ENCODE data around the gene PTPN3.

Gene PTPN3

DNA sequence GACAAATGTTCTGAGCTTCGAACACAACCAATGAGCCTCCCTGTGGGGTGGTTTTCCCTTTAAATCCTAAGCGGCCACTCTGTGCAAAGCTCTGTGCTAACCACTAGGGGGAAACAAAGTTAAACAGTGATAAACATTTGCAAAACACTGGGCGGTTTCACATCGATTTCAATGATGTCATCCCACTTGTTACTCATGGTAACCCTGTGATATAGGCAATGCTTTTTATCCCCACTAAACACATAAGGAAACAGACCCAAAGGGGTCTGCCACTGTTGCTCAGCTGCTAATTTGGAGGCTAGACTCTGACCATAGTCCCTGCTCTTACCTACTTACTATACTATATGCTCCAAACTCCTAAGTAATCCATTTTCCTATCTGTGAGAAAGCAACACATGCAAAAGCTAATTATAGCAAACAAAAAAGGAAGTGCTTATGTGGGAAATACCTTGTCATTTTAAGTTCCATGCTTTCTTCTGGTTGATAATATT is 57.3 kb downstream of the PTPN3 start:
- no peak for TF ChIP-seq ZFX (IDR thresholded peaks at IDR 0.05)
- TF ChIP-seq, protein P1, sequence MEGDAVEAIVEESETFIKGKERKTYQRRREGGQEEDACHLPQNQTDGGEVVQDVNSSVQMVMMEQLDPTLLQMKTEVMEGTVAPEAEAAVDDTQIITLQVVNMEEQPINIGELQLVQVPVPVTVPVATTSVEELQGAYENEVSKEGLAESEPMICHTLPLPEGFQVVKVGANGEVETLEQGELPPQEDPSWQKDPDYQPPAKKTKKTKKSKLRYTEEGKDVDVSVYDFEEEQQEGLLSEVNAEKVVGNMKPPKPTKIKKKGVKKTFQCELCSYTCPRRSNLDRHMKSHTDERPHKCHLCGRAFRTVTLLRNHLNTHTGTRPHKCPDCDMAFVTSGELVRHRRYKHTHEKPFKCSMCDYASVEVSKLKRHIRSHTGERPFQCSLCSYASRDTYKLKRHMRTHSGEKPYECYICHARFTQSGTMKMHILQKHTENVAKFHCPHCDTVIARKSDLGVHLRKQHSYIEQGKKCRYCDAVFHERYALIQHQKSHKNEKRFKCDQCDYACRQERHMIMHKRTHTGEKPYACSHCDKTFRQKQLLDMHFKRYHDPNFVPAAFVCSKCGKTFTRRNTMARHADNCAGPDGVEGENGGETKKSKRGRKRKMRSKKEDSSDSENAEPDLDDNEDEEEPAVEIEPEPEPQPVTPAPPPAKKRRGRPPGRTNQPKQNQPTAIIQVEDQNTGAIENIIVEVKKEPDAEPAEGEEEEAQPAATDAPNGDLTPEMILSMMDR (conservative IDR thresholded peaks at IDR 0.05) = peak; percentile 90
- no peak overlapping the region for H3K27ac ChIP-seq

DNA sequence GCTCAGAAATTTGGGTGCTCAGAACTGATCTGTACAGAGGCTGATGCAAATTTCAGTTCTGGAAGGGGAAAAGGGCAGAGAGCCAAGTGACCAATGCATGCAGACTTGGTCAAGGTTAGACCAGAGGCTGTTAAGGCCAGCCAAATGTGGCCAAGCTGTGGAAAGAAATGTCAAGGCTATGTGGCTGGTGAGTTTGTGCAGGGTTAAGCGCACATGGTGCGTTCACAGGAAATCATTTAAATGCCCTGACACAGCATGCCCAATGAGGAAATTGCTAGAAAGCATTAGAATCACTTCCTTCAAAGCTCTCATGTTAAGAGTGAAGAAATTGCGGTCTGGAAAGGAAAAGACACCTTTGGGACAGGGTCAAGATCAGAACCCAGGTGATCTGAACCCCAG is 58.0 kb downstream of the PTPN3 start:
- no peak overlapping the region for H3K27ac ChIP-seq
- TF ChIP-seq, protein P1 (conservative IDR thresholded peaks at IDR 0.05) = no peak
- no peak for TF ChIP-seq ZFX (IDR thresholded peaks at IDR 0.05)

DNA sequence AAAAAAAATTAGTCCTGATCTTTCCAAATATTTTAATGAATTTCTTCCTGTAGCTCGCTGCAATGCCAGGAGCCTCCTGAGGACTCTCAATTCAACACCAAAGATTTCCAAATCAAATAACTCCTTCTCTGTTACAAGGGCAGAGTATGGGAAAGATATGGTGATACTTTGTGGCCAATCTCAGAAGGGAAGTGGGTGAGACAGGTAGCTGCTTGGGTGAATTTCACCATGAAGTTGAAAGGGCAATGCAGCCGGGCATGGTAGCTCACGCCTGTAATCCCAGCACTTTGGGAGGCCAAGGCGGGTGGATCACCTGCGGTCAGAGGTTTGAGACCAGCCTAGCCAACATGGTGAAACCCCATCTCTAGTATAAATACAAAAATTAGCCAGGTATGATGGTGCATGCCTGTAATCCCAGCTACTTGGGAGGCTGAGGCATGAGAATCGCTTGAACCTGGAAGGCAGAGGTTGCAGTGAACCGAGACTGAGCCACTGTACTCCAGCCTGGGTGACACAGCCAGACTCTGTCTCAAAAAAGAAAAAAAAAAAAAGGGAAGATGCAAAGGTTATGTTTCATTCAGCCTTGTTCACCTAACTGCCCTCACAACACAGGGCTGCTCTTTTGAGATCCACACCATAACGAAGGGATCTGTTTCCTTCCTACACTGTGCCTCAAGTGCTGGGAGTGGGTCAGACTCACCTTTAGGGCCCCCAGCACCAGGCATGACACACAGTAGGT is 58.6 kb downstream of the PTPN3 start:
- TF ChIP-seq, protein P1 (conservative IDR thresholded peaks at IDR 0.05) = no peak
- TF ChIP-seq ZFX (IDR thresholded peaks at IDR 0.05) = no peak
- no peak overlapping the region for H3K27ac ChIP-seq

DNA sequence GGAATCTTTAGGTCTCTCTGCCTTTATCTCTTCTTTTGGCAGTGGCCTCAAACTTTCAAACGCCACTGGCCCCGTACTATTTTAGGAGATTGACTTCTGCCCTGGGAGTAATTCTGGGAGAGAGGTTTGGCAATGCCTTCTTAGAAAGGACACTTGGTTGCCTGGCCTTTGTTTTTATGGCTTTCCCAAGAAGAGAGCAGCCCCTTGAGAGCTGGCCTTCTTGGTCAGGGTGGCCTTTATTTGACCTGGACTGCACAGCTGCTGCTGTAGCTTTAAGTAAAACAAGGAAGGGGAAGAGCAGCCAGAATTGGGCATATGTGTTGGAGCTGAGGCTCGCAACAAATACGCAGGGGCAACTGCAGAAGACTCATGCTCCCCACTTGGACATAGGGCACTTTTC is 60.8 kb downstream of the PTPN3 start:
- TF ChIP-seq, protein P1 (conservative IDR thresholded peaks at IDR 0.05) = no peak
- H3K27ac ChIP-seq = no peak overlapping the region

DNA sequence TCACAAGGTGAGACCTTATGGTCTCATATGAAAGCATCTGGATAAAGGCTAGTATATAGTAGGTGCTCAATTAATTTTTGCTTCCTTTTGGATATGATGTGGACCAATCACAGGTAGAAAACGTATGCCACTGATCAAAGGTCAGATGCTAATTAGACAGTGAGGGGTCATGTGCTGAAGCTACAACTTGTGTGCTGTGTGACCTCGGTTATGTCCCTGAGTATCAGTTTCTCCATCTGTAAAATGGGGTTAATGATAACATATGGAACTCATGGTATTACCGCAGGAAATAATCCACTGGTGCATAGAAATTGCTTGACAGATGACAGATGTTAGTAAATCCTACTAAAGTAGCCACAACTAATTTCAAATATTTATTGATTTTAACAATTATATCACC is 62.0 kb downstream of the PTPN3 start:
- H3K27ac ChIP-seq = no peak overlapping the region
- TF ChIP-seq, protein P1 (conservative IDR thresholded peaks at IDR 0.05) = no peak
- no peak for TF ChIP-seq ZFX (IDR thresholded peaks at IDR 0.05)

DNA sequence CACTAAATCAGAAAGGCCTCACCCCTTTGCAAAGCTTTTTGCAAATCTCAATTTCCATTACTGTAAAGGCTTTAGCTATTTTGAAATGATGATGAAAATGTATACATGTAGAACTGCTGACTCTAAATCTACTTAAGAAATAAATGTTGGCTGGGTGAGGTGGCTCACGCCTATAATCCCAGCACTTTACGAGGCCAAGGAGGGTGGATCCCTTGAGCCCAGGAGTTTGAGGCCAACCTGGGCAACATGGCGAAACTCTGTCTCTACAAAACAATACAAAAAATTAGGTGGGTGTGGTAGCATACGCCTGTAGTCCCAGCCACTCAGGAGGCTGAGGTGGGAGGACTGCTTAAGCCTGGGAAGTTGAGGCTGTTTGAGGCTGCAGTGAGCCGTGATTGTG is 64.6 kb downstream of the PTPN3 start:
- H3K27ac ChIP-seq = no peak overlapping the region
- TF ChIP-seq, protein P1 (conservative IDR thresholded peaks at IDR 0.05) = no peak
- TF ChIP-seq ZFX (IDR thresholded peaks at IDR 0.05) = no peak

DNA sequence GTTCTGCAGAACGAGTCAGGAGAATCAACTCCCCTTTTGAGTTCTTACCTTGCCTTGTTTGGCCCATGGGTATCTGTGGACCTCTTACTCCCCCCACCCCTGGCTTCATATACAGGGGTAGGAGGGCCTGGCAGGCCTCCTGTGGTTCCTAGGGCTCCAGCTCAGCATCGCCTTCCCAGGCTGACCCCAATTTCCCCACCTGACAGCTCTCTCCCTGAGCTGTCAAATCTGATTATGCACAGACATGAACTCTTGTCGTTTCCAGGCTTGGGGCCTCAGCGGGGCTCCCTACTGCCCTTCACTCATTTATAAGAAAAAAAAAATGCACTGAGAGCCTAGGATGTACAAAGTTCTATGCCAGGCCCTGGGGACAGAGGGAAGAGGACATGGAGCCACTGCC is 67.9 kb downstream of the PTPN3 start:
- no peak for TF ChIP-seq ZFX (IDR thresholded peaks at IDR 0.05)
- H3K27ac ChIP-seq = no peak overlapping the region

DNA sequence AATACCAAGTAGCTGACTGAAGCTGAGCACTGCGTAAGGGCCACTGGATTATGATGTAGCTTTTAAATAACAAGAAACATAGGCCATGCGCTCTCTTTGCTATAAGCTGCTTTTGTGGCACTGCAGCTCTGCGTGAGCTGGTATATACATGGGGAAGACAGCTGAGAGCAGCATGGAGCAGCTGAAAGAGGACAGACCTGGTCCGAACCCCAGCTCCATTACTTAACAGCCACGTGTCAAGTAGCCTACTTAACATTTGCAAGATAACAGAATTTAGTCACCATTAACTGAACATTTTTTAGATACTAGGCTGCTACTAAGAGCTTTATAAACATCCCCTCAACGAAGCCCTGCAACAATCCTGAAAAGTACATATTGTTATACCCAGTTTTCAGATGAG is 69.3 kb downstream of the PTPN3 start:
- H3K27ac ChIP-seq = no peak overlapping the region

More for the DNA sequence above, 69.3 kb downstream of the PTPN3 start:
- no peak for TF ChIP-seq ZFX (IDR thresholded peaks at IDR 0.05)
- TF ChIP-seq, protein P1 (conservative IDR thresholded peaks at IDR 0.05) = no peak

Measured in C4-2B (cell line).